HepG2 (cell line): Measurements from ENCODE around the gene MED9. TPM values are rescaled to one million over a fixed set of nuclear protein-coding genes. Genes with fewer than 3 reads are reported as not detected.

Experiments
- CENPT ChIP-seq: sonication (generic); formaldehyde crosslinking; IDR thresholded peaks from 2 replicates; pipeline ENCODE4 v1.8.0; 2022; ENCODE audit warnings: low read depth, mild to moderate bottlenecking, moderate library complexity, missing genetic modification reagents
- FUBP1 ChIP-seq: sonication (generic); formaldehyde crosslinking; IDR thresholded peaks from 2 replicates; pipeline ENCODE4 v1.5.1; 2020; ENCODE audit warnings: missing genetic modification reagents, mild to moderate bottlenecking, borderline replicate concordance
- HMGXB4 ChIP-seq, 2 experiments: sonication (generic) in 1 of 2; formaldehyde crosslinking in 1 of 2; IDR thresholded peaks; 2 replicates each; pipeline versions ENCODE4 v1.4.0 to v1.6.1; 2018 to 2020; ENCODE audit warnings: missing genetic modification reagents in 2 of 2, borderline replicate concordance in 1 of 2, low read depth in 1 of 2, mild to moderate bottlenecking in 1 of 2, missing biosample characterization in 1 of 2
- KLF9 ChIP-seq: IDR thresholded peaks from 2 replicates; pipeline ENCODE4 v1.6.1; 2016; ENCODE audit warnings: low read depth
- RBM39 ChIP-seq: fragments of 200-400 bp; formaldehyde crosslinking; IDR thresholded peaks from one replicate; pipeline ENCODE4 v1.6.1; 2018; ENCODE audit warnings: antibody characterized with exemption, mild to moderate bottlenecking, low read depth, low read length; ENCODE audit not compliant: poor library complexity, severe bottlenecking
- SAFB2 ChIP-seq: sonication (generic); formaldehyde crosslinking; IDR thresholded peaks from 2 replicates; pipeline ENCODE4 v1.5.1; 2020; ENCODE audit warnings: missing genetic modification reagents, low read depth, mild to moderate bottlenecking, borderline replicate concordance
- ZNF121 ChIP-seq: sonication (generic); formaldehyde crosslinking; IDR thresholded peaks from 2 replicates; pipeline ENCODE4 v1.5.0; 2020; ENCODE audit warnings: mild to moderate bottlenecking, missing genetic modification reagents
- ZNF224 ChIP-seq: sonication (generic); formaldehyde crosslinking; IDR thresholded peaks from 2 replicates; pipeline ENCODE4 v1.5.0; 2020; ENCODE audit warnings: mild to moderate bottlenecking, missing genetic modification reagents
- ZNF230 ChIP-seq: sonication (generic); formaldehyde crosslinking; IDR thresholded peaks from 2 replicates; pipeline ENCODE4 v1.4.0; 2020; ENCODE audit warnings: mild to moderate bottlenecking, missing genetic modification reagents
- ZNF367 ChIP-seq: sonication (generic); formaldehyde crosslinking; IDR thresholded peaks from 2 replicates; pipeline ENCODE4 v1.4.0; 2020; ENCODE audit warnings: missing genetic modification reagents, borderline replicate concordance
- ZNF543 ChIP-seq: sonication (generic); formaldehyde crosslinking; IDR thresholded peaks from 2 replicates; pipeline ENCODE4 v1.4.0; 2020; ENCODE audit warnings: mild to moderate bottlenecking, missing genetic modification reagents
- ZNF607 ChIP-seq: sonication (generic); formaldehyde crosslinking; IDR thresholded peaks from 2 replicates; pipeline ENCODE4 v1.5.1; 2020; ENCODE audit warnings: missing genetic modification reagents, mild to moderate bottlenecking, borderline replicate concordance
- polyA plus RNA-seq, 8 experiments: library from polyadenylated mRNA; depleted of rRNA in 3 of 8; stranded (reverse) in 7 of 8; unstranded in 1 of 8; fragments of >200 nt; fragmentation: Illumina TruSeq in 4 of 8; extraction: Trizol in 4 of 8; gene quantifications; 2 replicates each; pipeline versions ENCODE4 v1.2.1 to v1.2.3, GENCODE V29; 2011 to 2016; ENCODE audit warnings: low read depth in 4 of 8, missing spikeins in 1 of 8, mixed read lengths in 1 of 8; ENCODE audit not compliant: insufficient read depth in 1 of 8
- total RNA-seq, 5 experiments: library from RNA; depleted of rRNA; stranded (reverse); fragments of >200 nt; fragmentation: Illumina TruSeq; extraction: Trizol; gene quantifications; 2 replicates each; pipeline ENCODE4 v1.2.3, GENCODE V29; 2016; ENCODE audit warnings: low read depth in 1 of 5
- TF ChIP-seq, protein P1 (sequence below): IDR thresholded peaks from 2 replicates; pipeline ENCODE4 v1.6.1; 2018; ENCODE audit warnings: missing genetic modification reagents
- TF ChIP-seq, protein P2 (sequence below): sonication (generic); formaldehyde crosslinking; IDR thresholded peaks from 2 replicates; pipeline ENCODE4 v1.8.0; 2022; ENCODE audit warnings: missing genetic modification reagents, mild to moderate bottlenecking, borderline replicate concordance
- TF ChIP-seq, protein P3 (sequence below): IDR thresholded peaks from 2 replicates; pipeline ENCODE4 v1.6.1; 2018; ENCODE audit warnings: missing genetic modification reagents, mild to moderate bottlenecking, missing compliant biosample characterization

The MED9 gene
- total and polyA plus RNA-seq, 2 of the 13 experiments (the other 11 are each of a cell fraction or from before 2014, with no cell fraction given) = 11.9 to 15.1 TPM

DNA sequence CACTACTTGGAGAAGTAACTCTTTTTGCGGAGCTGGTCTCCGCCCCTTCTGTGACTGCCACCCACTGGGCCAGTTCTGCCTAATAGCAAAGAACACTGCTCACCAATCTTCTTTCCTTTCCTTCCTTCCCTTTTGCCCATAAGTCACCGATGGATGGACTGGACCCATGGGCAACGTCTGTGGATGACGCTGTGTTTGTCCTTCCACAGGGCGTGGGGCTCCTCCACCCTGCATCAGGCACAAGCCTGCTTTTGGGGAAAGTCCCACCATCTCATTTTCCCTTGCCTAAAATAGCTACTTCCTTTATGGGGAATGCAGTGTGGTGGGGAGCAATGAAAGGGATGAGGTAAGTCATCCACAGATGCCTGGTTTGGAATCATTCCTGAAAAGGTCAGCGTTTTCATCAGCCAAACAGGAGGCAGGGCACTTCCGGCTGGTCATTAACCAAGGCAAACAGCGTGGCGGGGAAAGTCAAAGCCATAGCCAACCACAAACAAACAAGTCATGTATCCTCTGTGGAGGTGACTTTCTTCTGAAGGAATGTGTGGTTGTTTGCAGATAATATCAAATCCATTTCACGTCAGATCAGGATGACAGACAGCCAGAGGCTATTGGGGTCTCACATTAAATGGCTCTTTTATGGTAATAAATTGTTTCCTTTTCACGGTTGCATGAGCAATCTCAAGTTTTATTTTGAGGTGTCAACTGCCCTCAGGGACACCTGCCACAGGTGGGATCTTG lies 30.7 kb upstream of the MED9 start (continued):
- TF ChIP-seq, protein P1, sequence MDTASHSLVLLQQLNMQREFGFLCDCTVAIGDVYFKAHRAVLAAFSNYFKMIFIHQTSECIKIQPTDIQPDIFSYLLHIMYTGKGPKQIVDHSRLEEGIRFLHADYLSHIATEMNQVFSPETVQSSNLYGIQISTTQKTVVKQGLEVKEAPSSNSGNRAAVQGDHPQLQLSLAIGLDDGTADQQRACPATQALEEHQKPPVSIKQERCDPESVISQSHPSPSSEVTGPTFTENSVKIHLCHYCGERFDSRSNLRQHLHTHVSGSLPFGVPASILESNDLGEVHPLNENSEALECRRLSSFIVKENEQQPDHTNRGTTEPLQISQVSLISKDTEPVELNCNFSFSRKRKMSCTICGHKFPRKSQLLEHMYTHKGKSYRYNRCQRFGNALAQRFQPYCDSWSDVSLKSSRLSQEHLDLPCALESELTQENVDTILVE (CRISPR knock-in tag) = peak; percentile 65
- no peak for TF ChIP-seq SAFB2 (CRISPR knock-in tag)
- no peak for TF ChIP-seq ZNF224 (CRISPR knock-in tag)
- TF ChIP-seq, protein P2, sequence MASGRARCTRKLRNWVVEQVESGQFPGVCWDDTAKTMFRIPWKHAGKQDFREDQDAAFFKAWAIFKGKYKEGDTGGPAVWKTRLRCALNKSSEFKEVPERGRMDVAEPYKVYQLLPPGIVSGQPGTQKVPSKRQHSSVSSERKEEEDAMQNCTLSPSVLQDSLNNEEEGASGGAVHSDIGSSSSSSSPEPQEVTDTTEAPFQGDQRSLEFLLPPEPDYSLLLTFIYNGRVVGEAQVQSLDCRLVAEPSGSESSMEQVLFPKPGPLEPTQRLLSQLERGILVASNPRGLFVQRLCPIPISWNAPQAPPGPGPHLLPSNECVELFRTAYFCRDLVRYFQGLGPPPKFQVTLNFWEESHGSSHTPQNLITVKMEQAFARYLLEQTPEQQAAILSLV (CRISPR knock-in tag) = 0 out of 2 replicates have a peak, but pooled peaks have one; percentile 16
- no peak for TF ChIP-seq CENPT (CRISPR knock-in tag)
- peak; percentile 40; the same call in 1 of the 2 replicates for TF ChIP-seq ZNF230 (CRISPR knock-in tag)
- TF ChIP-seq, protein P3, sequence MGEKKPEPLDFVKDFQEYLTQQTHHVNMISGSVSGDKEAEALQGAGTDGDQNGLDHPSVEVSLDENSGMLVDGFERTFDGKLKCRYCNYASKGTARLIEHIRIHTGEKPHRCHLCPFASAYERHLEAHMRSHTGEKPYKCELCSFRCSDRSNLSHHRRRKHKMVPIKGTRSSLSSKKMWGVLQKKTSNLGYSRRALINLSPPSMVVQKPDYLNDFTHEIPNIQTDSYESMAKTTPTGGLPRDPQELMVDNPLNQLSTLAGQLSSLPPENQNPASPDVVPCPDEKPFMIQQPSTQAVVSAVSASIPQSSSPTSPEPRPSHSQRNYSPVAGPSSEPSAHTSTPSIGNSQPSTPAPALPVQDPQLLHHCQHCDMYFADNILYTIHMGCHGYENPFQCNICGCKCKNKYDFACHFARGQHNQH (CRISPR knock-in tag) = peak; percentile 84
- TF ChIP-seq FUBP1 (CRISPR knock-in tag) = no peak
- TF ChIP-seq ZNF607 (CRISPR knock-in tag) = no peak
- TF ChIP-seq ZNF121 (CRISPR knock-in tag) = no peak
- no peak for TF ChIP-seq RBM39
- peak in 1 of 2 experiments; percentile 37; a peak in 1 of 4 replicates for TF ChIP-seq HMGXB4 (CRISPR knock-in tag; IDR thresholded peaks at IDR 0.05; ENCODE audit: borderline replicate concordance in 1 of 2, low read depth in 1 of 2)
- no peak; the same call in 1 of the 2 replicates for TF ChIP-seq KLF9 (CRISPR knock-in tag)
- TF ChIP-seq ZNF367 (CRISPR knock-in tag) = no peak
- peak; percentile 56; the same call in 1 of the 2 replicates for TF ChIP-seq ZNF543 (CRISPR knock-in tag)
